WI38 (cell line): ENCODE data around the gene PHF1.
A peak's percentile ranks its signal among the peaks of the same experiment; 100 is the strongest.
"Not testable (repeated sequence)": the region's sequence is repeated elsewhere in the genome, so short reads cannot be mapped to it uniquely, and the experiment has no call there.

Experiments used
- H3K4me3 ChIP-seq: 2 replicates; pipeline ENCODE4 v1.5.1; 2011; ENCODE audit warnings: low read depth, mild to moderate bottlenecking, control low read depth, low read length
- TF ChIP-seq, protein P1 (sequence below): IDR thresholded peaks from 2 replicates; pipeline ENCODE4 v1.5.1; 2012; ENCODE audit warnings: low read depth, mild to moderate bottlenecking, control low read depth, low read length

PHF1 gene

DNA sequence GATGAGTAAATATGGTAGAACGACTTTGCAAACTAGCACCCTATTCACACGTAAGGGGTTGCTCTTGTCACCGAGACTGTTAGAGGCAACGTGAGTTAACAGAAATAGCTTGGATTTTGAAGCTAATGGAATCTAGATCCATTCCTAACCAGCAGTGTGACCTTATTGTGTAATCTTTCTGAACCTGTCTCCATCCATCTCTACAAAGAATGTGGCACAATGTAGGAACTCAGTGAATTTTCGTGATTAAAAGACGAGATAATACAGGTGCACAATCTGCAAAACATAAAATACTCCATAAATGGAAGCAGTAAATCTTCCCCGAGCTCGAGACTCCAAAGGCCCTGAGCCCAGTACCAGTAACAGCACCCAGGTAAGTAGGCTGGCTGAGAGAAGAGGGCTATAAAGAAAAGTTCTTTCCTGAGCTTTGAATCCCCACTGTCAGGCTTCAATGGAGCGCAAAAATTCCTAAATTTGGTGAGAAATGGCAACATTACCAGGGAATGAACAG is 20.0 kb upstream of the PHF1 start:
- H3K4me3 ChIP-seq, result peak overlapping the region; percentile 27; the same call in 1 of the 2 replicates
- TF ChIP-seq, protein P1, sequence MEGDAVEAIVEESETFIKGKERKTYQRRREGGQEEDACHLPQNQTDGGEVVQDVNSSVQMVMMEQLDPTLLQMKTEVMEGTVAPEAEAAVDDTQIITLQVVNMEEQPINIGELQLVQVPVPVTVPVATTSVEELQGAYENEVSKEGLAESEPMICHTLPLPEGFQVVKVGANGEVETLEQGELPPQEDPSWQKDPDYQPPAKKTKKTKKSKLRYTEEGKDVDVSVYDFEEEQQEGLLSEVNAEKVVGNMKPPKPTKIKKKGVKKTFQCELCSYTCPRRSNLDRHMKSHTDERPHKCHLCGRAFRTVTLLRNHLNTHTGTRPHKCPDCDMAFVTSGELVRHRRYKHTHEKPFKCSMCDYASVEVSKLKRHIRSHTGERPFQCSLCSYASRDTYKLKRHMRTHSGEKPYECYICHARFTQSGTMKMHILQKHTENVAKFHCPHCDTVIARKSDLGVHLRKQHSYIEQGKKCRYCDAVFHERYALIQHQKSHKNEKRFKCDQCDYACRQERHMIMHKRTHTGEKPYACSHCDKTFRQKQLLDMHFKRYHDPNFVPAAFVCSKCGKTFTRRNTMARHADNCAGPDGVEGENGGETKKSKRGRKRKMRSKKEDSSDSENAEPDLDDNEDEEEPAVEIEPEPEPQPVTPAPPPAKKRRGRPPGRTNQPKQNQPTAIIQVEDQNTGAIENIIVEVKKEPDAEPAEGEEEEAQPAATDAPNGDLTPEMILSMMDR, result no peak

DNA sequence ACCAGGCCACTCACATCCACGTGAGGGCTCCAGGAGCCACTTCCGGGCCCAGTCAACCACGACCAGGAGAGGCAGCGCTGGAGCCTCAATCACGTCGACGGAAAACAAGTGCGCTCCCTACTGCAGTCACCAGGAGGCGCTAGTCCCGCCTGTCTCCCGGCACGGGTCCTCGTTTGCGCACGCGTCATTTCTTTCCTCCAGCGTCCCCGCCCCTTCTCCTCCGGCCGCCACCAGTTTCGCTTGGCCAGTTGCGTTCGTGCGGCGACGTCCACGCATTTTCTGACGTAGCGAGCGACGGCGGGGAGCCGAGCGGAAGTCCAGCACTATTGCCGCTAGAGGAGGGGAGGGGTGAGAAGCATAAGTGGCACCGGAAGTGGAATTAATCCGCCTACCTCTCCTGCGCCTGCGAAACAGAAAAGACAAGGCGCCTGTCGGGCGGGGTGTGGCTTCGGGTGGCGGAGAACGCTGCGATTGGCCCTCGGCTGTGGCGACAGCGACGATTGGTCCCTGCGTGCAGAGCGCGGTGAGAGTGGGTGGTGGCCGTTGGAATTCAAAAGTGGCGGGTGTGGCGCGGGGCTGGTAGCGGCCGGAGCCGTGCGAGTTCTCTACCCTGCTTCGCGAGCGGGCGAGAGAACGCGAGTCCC is 19.4 kb upstream of the PHF1 start, which contains the start of gene KIFC1:
TSS of gene KIFC1 (plus strand) at position 546 of the 644 bp plus-strand sequence. CDS start 163 bp downstream, outside the sequence.
- H3K4me3 ChIP-seq, result peak within 1 kb of the TSS; percentile 88
- TF ChIP-seq, protein P1, result peak; percentile 87

DNA sequence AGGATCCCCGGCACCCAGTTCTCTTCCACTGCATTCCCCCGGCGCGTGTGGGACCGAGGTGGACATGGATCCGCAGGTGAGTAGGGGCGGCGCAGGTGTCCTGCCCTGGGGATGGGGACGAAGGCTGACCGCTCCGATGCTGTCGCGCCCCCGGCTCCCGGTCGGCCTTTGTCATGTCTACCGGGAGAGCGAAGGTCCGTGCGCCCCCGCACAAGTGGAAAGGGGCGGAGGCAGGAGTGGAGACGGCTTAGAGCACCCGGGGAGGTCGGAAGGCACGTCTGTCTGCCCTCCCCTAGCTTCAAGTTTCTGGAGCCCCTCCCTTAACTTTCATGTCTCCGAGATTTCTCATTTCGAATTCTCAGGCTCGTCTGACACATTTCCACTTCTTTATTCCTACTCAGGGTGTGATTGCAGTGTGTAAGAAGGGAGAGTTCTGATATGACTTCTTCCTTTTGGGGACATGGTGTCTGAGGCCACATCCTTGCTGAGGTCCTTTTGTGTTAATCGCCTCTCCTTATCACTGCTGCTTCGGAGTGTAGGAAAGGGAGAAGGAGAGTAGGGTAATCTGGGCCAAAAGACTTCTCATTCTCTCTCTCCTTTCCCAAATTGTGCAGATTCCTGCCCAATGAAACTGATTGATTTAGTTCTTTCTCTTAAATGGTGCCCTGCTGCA is 18.8 kb upstream of the PHF1 start:
- peak overlapping the region; percentile 88 for H3K4me3 ChIP-seq
- TF ChIP-seq, protein P1, result no peak

DNA sequence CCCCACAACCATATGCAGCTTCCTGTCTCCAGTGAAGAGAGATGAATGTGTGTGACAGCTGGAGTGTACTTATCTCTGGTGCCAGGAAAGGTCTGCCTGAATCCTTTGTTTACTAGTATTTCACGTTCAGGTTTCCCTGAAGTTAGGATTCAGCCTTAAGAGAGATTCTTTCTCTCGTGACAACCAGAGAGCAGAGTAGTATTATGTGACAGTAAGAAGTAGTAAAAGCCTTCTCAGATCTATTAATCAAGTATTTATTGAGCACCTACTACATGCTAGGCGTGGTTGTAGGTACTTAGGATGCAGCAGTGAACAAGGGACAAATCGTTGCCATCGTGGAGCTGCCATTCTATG is 18.2 kb upstream of the PHF1 start:
- TF ChIP-seq, protein P1, result no peak
- H3K4me3 ChIP-seq, result peak overlapping the region; percentile 88

DNA sequence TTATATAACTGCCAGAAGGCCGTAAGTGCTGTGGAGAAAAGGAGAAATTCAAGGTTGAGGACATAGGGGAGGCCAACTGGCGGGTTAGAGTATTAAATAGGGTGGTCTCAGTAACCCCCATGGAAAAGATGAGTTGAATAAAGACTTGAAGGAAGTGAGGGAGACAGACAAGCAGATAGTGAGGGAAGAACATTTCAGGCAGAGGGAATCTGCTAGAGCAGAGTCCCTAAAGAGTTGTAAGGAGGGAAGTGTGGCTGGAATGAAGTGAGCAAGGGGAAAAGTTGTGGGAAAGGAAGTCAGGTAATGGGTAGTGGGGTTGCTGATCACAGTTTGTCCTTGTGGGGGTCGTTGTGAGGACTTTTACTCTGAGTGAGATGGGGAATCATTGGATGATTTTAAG is 17.8 kb upstream of the PHF1 start:
- peak overlapping the region; percentile 88 for H3K4me3 ChIP-seq
- TF ChIP-seq, protein P1, result no peak

DNA sequence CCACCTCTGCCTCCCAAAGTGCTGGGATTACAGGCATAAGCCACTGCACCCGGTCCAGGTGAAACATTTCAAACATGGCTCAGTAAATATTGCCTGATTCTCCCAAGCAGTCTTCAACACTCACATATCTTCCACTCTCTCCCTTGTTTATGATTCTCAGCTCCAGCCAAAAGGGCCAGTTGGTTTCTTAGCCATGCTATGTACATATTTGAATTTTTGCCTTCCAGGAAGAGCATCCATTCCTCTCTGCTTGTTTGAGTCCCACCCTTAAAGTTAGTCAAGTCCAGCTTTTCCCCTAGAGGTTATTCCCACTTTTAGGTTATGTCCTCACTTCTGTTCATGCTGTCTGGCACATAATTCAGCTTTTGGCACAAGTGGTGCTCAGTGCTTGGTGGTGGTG is 13.3 kb upstream of the PHF1 start:
- TF ChIP-seq, protein P1, result no peak
- no peak overlapping the region for H3K4me3 ChIP-seq

DNA sequence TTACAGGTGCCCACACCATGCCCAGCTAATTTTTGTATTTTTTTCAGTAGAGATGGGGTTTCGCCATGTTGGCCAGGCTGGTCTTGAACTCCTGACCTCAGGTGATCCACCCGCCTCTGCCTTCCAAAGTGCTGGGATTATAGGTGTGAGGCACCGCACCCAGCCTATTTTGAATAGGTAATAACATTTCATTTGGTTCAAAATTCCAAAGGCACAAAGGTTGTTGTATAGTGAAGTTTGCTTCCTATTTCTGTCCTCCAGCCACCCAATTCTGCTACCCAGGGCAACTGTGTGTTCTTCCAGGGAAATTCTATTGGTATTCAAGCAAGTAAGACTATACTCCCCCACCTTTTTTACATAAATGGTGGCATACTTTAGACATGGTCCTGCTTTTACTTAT is 12.2 kb upstream of the PHF1 start:
- not testable (repeated sequence) for H3K4me3 ChIP-seq

DNA sequence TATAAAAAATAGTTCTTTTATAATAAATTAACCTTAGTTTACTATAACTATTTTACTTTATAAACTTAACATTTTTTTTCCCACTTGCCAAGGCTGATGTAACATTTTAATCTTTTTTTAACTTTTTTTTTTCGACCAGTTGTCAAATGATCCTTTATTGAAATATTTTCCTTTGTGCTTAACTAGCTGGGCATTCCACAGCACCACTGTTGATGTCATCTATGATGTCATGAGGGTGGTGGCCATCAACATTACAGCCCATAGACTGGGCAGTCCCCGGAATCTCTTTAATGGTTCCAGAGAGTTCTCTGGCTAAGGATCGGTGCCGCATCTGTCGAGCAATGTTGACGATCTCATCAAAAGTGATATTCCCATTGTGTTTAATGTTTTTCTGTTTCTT is 10.9 kb upstream of the PHF1 start:
- not testable (repeated sequence) for H3K4me3 ChIP-seq
